K562 (cell line): ENCODE data around the gene SERTAD1. TPM values are rescaled to one million over a fixed set of nuclear protein-coding genes. Genes with fewer than 3 reads are reported as not detected.

Source experiments
- CEBPG ChIP-seq, 3 experiments: fragments of 200-800 bp in 1 of 3; sonication (Bioruptor generic) in 1 of 3; sonication (generic) in 1 of 3; formaldehyde crosslinking in 1 of 3; IDR thresholded peaks in 2 of 3; conservative IDR thresholded peaks in 1 of 3; 2 replicates each; pipeline versions ENCODE4 v1.6.1 to v1.8.0; 2016 to 2022; ENCODE audit warnings: missing compliant biosample characterization in 2 of 3, missing genetic modification characterization in 2 of 3, mild to moderate bottlenecking in 1 of 3, missing genetic modification reagents in 1 of 3
- CHAMP1 ChIP-seq: fragments of 450-650 bp; IDR thresholded peaks from 2 replicates; pipeline ENCODE4 v1.6.1; 2016; ENCODE audit warnings: mild to moderate bottlenecking
- CREB3 ChIP-seq: fragments of 450-650 bp; conservative IDR thresholded peaks from 2 replicates; pipeline ENCODE4 v1.6.1; 2016; ENCODE audit warnings: missing genetic modification characterization, low read depth, mild to moderate bottlenecking, missing compliant biosample characterization, moderate library complexity
- GATAD2A ChIP-seq: fragments of 450-650 bp; IDR thresholded peaks from 2 replicates; pipeline ENCODE4 v1.6.1; 2017
- ILF3 ChIP-seq: fragments of 450-650 bp; IDR thresholded peaks from 2 replicates; pipeline ENCODE4 v1.6.1; 2018; ENCODE audit warnings: antibody characterized with exemption, mild to moderate bottlenecking, moderate library complexity, borderline replicate concordance
- IRF1 ChIP-seq: sonication (generic); formaldehyde crosslinking; IDR thresholded peaks from 2 replicates; pipeline ENCODE4 v1.8.0; 2022; ENCODE audit warnings: missing genetic modification reagents, mild to moderate bottlenecking, borderline replicate concordance
- KHSRP ChIP-seq: fragments of 450-650 bp; IDR thresholded peaks from 2 replicates; pipeline ENCODE4 v1.6.1; 2017
- MCM3 ChIP-seq: fragments of 450-650 bp; IDR thresholded peaks from 2 replicates; pipeline ENCODE4 v1.6.1; 2016
- POLR2AphosphoS2 ChIP-seq: IDR thresholded peaks from 2 replicates; pipeline ENCODE4 v1.6.1; 2012; ENCODE audit warnings: low read length, improper control_type of control experiment
- RREB1 ChIP-seq: fragments of 250-450 bp; sonication (Bioruptor Pico); IDR thresholded peaks from 2 replicates; pipeline ENCODE4 v1.4.0; 2020
- SETDB1 ChIP-seq: IDR thresholded peaks from one replicate; pipeline ENCODE4 v1.6.1; 2012; ENCODE audit warnings: low read length, control low read depth, inconsistent platforms
- STAG1 ChIP-seq: sonication (generic); formaldehyde crosslinking; IDR thresholded peaks from 2 replicates; pipeline ENCODE4 v1.5.0; 2020; ENCODE audit warnings: missing genetic modification reagents, borderline replicate concordance
- STAT5B ChIP-seq: fragments of 250-450 bp; sonication (Bioruptor Pico); IDR thresholded peaks from 2 replicates; pipeline ENCODE4 v1.8.0; 2021; ENCODE audit warnings: mild to moderate bottlenecking, inconsistent platforms
- THRAP3 ChIP-seq: fragments of 450-650 bp; IDR thresholded peaks from 2 replicates; pipeline ENCODE4 v1.6.1; 2016; ENCODE audit warnings: mild to moderate bottlenecking, inconsistent platforms, borderline replicate concordance
- ZC3H4 ChIP-seq: sonication (generic); formaldehyde crosslinking; IDR thresholded peaks from 2 replicates; pipeline ENCODE4 v1.9.0; 2021; ENCODE audit warnings: missing genetic modification reagents, borderline replicate concordance
- ZNF174 ChIP-seq: fragments of 250-450 bp; sonication (Bioruptor Pico); IDR thresholded peaks from 2 replicates; pipeline ENCODE4 v1.4.0; 2020; ENCODE audit warnings: mild to moderate bottlenecking
- ZNF24 ChIP-seq: fragments of 450-650 bp; IDR thresholded peaks from 2 replicates; pipeline ENCODE4 v1.6.1; 2016
- ZNF253 ChIP-seq: fragments of 250-450 bp; sonication (Bioruptor Pico); conservative IDR thresholded peaks from 2 replicates; pipeline ENCODE4 v1.6.1; 2021; ENCODE audit warnings: mild to moderate bottlenecking
- polyA plus RNA-seq, 8 experiments: library from polyadenylated mRNA; depleted of rRNA in 4 of 8; stranded (reverse) in 5 of 8; unstranded in 3 of 8; fragments of >200 nt; fragmentation: Nextera tagmentation in 2 of 8; fragmentation: Illumina TruSeq in 1 of 8; extraction: Ambion mirVana in 2 of 8; extraction: Trizol in 1 of 8; gene quantifications; 2 replicates each; pipeline versions ENCODE4 v1.2.1 to v1.2.3, GENCODE V29; 2011 to 2014; ENCODE audit warnings: inconsistent platforms in 1 of 8, missing spikeins in 1 of 8
- total RNA-seq, 7 experiments: library from RNA; depleted of rRNA in 6 of 7; stranded (reverse); fragments of >200 nt in 6 of 7; fragmentation: Illumina TruSeq in 2 of 7; extraction: Trizol in 2 of 7; gene quantifications; 2 replicates each; pipeline versions ENCODE4 v1.2.1 to v1.2.3, GENCODE V29; 2011 to 2021; ENCODE audit warnings: low replicate concordance in 1 of 7

SERTAD1 gene
- total and polyA plus RNA-seq, 9 of the 15 experiments (the other 6 are each of a cell fraction or from before 2014, with no cell fraction given): 0.15 to 8.7 (median 4.9) TPM

GRCh38 chr19:40425450-40426287 is at the start of gene SERTAD1 (continued):
- TF ChIP-seq SETDB1: no peak
- TF ChIP-seq STAG1: no peak
- TF ChIP-seq GATAD2A: peak; percentile 79; the same call in 1 of the 2 replicates
- no peak for TF ChIP-seq STAT5B (CRISPR knock-in tag)
- no peak for TF ChIP-seq ZC3H4 (CRISPR knock-in tag)
- no peak for TF ChIP-seq ILF3
- TF ChIP-seq ZNF24: no peak; the same call in 1 of the 2 replicates
- TF ChIP-seq ZNF253: no peak
- no peak for TF ChIP-seq IRF1 (CRISPR knock-in tag)
- TF ChIP-seq RREB1: no peak
- no peak for TF ChIP-seq CEBPG (CRISPR knock-in tag; IDR thresholded peaks at IDR 0.05)
- no peak for TF ChIP-seq CEBPG (tag; conservative IDR thresholded peaks at IDR 0.05 in 1 of 2, IDR thresholded peaks at IDR 0.05 in 1 of 2)
- no peak for TF ChIP-seq MCM3
- TF ChIP-seq POLR2AphosphoS2: no peak; the same call in 1 of the 2 replicates
- no peak for TF ChIP-seq THRAP3
- no peak for TF ChIP-seq ZNF174 (CRISPR knock-in tag)
- TF ChIP-seq CREB3: no peak
- no peak for TF ChIP-seq KHSRP
- TF ChIP-seq CHAMP1: no peak
